Renal cortical epithelial cell (primary cell): ENCODE measurements around the gene HOXA1. TPM values are rescaled to one million over a fixed set of nuclear protein-coding genes. Genes with fewer than 3 reads are reported as not detected.

Experiments used
- DNase-seq: peaks from one replicate; pipeline ENCODE4 v3.0.0-alpha.2; 2011; ENCODE audit warnings: low read depth
- total RNA-seq: library from RNA; depleted of rRNA; stranded (reverse); fragments of >200 nt; gene quantifications from 2 replicates; pipeline ENCODE4 v1.2.3, GENCODE V29; 2014

The HOXA1 gene
- total RNA-seq, 1 donor from 2014 or later, result 1.8 TPM

GRCh38 chr7:27131390-27131819 is 35.6 kb upstream of the HOXA1 start:
- no peak for DNase-seq

GRCh38 chr7:27130540-27131389 is 35.0 kb upstream of the HOXA1 start, which contains the start of gene HOXA4:
HOXA4 (minus strand) TSS chr7:27130757; CDS start chr7:27130733, 24 bp downstream.
- no peak for DNase-seq

- no peak for DNase-seq
Observed at GRCh38 chr7:27129729-27130539, 34.1 kb upstream of the HOXA1 start.

GRCh38 chr7:27128776-27129728 is 33.3 kb upstream of the HOXA1 start:
- no peak for DNase-seq

GRCh38 chr7:27128034-27128433 is 32.2 kb upstream of the HOXA1 start:
- no peak for DNase-seq

GRCh38 chr7:27126596-27127327 is 31.0 kb upstream of the HOXA1 start:
- no peak for DNase-seq

- DNase-seq, result no peak
Observed at GRCh38 chr7:27125986-27126394, 30.2 kb upstream of the HOXA1 start.

- DNase-seq, result peak; percentile 75
Observed at GRCh38 chr7:27124902-27125689, 29.3 kb upstream of the HOXA1 start.

- no peak for DNase-seq
Observed at GRCh38 chr7:27124096-27124901, 28.5 kb upstream of the HOXA1 start.

GRCh38 chr7:27123477-27124053 is 27.8 kb upstream of the HOXA1 start:
- DNase-seq, result no peak

- DNase-seq, result no peak
Observed at GRCh38 chr7:27123007-27123476, 27.2 kb upstream of the HOXA1 start.

- DNase-seq, result peak; percentile 81
Observed at GRCh38 chr7:27122077-27122910, 26.5 kb upstream of the HOXA1 start.

GRCh38 chr7:27121684-27122076 is 25.9 kb upstream of the HOXA1 start:
- no peak for DNase-seq

- DNase-seq, result no peak
Observed at GRCh38 chr7:27119412-27119911, 23.7 kb upstream of the HOXA1 start.

- DNase-seq, result no peak
Observed at GRCh38 chr7:27118580-27118979, 22.8 kb upstream of the HOXA1 start.

- peak; percentile 69 for DNase-seq
Observed at GRCh38 chr7:27117887-27118491, 22.2 kb upstream of the HOXA1 start.
